NCI-H82 treated with DMSO at 0.1 percent for 48 hours (cell line): ENCODE results near the gene NAE1.

Experiments used
- DNase-seq: peaks from one replicate; lab custom pipeline; 2025; ENCODE audit not compliant: unreplicated experiment; lab: John Stamatoyannopoulos, UW

Gene NAE1

GRCh38 chr16:66850115-66850815, 19.5 kb upstream of the NAE1 start:
- no peak for DNase-seq

GRCh38 chr16:66849549-66849948, 18.8 kb upstream of the NAE1 start:
- DNase-seq = no peak

- no peak for DNase-seq
Observed at GRCh38 chr16:66849021-66849420, 18.2 kb upstream of the NAE1 start.

GRCh38 chr16:66848172-66848571, 17.4 kb upstream of the NAE1 start:
- DNase-seq = no peak

DNA sequence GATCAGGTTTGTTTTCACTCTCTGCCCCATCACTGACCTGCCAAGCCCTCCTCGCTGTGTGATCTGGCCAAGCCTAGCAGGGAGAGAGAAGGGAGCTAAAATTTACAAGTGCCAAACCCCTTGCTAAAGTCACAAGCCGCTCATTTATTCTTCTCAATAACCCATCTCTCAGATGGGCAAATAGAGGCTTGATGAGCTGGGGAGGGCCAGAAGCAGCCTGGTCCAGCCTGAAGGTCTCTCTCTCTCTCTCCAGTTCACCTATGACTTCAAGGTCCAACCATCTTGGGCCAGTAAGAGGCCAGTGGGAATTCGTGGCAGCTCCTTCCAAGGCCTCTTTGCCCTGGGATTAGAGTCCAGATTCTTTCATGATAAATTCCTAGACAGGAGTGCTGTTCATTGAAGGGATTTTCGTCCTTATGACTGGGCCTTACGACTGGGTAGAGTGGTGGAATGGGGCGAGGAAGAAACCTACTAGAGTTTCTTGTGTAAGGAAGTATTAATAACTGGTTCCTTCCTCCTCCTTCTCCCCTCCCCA, 16.8 kb upstream of the NAE1 start:
- DNase-seq = no peak

DNA sequence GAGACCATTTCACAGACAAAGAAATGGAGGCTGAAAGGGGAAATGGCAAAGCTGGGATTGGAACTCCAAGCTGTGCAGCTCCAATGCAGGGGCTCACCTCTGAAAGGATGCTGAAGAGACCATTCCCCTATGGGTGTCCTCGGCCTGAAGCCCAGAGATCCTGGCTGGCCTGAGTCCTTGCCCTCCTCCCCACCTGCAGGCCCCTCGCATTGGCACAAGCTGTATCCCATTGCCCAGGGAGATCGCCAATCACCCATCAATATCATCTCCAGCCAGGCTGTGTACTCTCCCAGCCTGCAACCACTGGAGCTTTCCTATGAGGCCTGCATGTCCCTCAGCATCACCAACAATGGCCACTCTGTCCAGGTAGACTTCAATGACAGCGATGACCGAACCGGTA, 16.1 kb upstream of the NAE1 start:
- DNase-seq = no peak

- DNase-seq = no peak
Observed at GRCh38 chr16:66846266-66846665, 15.5 kb upstream of the NAE1 start.

- peak; percentile 27 for DNase-seq
Observed at GRCh38 chr16:66845791-66846221, 15.0 kb upstream of the NAE1 start.

DNA sequence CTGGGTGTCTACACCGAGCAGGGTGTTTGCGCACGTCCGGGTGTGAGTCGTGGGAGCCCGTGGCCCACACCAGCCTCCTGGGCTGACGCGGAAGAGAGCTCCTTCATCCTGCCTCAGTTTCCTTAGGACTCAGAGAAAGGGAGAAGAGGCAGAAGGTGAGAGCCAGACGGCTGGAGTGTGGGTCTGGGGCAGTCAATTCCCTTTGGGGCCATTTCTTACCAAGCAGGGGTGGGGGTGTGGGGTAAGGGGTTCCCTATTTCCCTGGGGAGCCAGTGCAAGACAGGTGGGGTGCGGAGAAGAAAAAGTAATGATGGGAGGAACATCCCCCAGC, 14.3 kb upstream of the NAE1 start:
- no peak for DNase-seq

GRCh38 chr16:66844342-66845079, 13.7 kb upstream of the NAE1 start, which contains the start of gene CA7:
Gene CA7 (plus strand): TSS chr16:66844414. CDS start chr16:66844488, 74 bp downstream.
- DNase-seq = no peak

- DNase-seq = no peak
Observed at GRCh38 chr16:66844009-66844341, 13.2 kb upstream of the NAE1 start.

GRCh38 chr16:66843191-66843590, 12.4 kb upstream of the NAE1 start:
- DNase-seq = no peak

DNA sequence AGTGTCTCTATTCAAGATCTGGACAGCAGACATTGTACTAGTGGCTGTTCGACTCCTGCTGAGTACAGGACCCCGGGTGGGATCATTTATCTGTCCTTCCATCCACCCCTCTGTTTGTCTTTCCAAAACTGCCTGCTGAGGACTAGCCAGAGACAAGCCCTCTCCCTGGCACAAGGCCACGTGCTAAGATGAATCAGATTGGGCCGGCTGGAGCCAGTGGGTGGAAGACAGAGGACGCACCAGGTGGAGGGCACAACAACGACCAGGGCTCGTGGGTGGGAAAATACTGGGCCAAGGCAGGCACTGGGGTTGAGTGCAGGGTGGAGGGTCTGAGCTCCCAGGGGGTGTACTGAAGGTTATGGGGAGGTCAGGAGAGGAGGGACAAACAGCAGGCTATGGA, 12.0 kb upstream of the NAE1 start:
- no peak for DNase-seq

DNA sequence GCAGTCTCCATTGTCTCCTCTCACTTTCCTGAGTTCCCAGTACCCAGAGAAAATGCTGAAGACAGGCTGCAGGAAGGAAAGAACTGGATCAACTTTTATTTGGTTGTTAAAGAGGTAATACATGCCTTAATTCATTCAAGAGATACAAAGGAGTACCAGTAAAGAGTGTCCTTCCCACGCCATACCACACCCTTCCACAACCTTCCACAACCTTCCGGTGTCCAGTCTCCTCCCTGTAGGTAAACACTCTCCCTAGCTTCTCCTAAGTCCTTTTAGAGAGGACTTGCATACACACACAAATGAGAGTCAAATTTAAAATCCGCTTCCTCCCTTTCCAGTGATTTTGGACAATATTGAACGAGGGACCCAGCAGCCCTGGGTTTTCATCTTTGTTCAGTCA, 10.6 kb upstream of the NAE1 start:
- DNase-seq = no peak

DNA sequence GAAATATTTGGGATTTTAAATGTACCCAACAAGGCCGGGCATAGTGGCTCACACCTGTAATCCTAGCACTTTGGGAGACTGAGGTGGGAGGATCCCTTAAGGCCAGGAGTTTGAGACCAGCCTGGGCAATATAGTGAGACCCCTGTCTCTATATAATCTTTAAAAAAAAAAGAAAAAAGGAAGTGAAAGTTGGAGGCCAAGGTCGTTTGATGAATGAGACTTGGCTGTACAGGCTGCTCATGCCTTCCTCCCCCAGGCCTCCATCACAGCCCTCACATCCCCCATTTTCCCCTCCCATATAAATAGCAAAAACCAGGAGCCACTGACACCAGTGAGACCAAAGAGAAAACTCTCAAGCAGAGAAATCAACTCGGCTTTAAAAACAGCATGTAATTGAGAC, 10.1 kb upstream of the NAE1 start:
- DNase-seq = no peak

DNA sequence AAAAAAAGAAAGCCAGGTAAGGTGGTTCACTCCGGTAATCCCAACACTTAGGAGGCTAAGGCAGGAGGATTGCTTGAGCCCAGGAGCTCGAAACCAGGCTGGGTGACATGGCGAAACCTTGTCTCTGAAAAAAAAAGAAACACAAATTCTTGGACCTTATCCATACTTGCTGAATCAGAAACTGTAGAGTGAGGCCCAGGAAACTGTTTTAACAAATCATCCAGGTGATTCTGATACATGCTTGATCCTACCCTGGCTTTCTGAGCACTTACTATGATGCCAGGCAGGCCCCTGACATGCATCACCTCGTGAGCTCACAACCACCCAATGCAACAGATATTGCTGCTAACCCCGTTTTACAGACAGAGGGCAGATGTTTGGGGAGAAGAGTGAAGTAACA, 4.0 kb upstream of the NAE1 start:
- no peak for DNase-seq

- no peak for DNase-seq
Observed at GRCh38 chr16:66832661-66833305, 2.0 kb upstream of the NAE1 start.

- no peak for DNase-seq
Observed at GRCh38 chr16:66832190-66832589, 1.4 kb upstream of the NAE1 start.

DNA sequence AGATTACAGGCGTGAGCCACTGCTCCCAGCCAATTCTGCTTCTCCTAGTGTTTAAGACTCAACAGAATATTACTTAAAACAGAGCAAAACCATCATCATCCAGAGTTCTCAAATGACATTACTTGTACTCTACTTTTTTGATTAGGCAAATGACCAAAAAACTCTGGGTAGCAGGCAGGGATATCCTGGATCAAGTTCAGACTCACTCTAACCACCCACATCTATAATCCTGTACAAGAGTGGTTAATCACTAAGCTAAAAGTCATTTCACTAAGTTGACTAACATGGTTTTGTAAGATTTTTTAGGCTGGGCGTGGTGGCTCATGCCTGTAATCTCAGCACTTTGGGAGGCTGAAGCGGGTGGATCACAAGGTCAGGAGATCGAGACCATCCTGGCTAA, 6.8 kb downstream of the NAE1 start:
- no peak for DNase-seq

DNA sequence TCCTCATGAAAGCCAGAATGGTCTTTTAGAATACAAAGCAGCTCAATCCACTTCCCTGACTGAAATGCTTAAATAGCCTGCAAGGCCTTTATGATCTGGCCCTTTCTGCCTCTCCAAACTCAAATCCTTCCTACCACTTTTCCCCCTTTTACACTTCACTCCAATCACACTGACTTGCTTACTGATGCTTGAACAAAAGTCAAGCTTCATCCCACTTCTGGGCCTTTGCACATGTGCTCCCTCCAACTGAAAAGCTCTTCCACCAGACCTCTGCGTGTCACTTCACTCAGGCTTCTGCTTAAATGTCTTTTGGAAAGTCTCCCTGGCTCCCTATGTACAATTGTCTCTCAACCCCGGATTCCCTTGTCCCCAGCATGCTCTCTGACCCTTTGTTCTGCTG, 16.0 kb downstream of the NAE1 start:
- no peak for DNase-seq

GRCh38 chr16:66811043-66811442, 19.7 kb downstream of the NAE1 start:
- no peak for DNase-seq

DNA sequence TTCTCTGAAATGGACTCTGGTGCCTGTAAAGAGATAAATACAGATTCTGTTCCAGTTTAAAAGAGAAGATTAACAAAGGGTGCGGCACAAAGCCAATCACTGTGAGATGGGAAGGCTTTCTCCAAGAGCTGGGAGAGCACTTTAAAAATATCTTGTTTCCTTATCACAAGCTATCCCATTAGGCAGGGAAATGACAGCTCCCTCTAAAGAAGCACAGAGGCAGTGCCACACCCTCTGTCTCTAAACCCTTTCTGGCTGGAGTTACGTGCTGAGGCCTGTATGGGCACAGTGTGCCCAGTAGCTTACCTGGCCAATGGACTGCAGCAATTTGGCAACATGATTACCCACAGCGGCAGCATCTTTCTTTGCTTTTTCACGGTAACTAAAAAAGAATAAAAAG, 20.4 kb downstream of the NAE1 start:
- no peak for DNase-seq
